Measurements from ENCODE around the gene KNDC1. TPM values are rescaled to one million over a fixed set of nuclear protein-coding genes. Genes with fewer than 3 reads are reported as not detected.
"Not testable (repeated sequence)": the region's sequence is repeated elsewhere in the genome, so short reads cannot be mapped to it uniquely, and the experiment has no call there.

Gene KNDC1, protein sequence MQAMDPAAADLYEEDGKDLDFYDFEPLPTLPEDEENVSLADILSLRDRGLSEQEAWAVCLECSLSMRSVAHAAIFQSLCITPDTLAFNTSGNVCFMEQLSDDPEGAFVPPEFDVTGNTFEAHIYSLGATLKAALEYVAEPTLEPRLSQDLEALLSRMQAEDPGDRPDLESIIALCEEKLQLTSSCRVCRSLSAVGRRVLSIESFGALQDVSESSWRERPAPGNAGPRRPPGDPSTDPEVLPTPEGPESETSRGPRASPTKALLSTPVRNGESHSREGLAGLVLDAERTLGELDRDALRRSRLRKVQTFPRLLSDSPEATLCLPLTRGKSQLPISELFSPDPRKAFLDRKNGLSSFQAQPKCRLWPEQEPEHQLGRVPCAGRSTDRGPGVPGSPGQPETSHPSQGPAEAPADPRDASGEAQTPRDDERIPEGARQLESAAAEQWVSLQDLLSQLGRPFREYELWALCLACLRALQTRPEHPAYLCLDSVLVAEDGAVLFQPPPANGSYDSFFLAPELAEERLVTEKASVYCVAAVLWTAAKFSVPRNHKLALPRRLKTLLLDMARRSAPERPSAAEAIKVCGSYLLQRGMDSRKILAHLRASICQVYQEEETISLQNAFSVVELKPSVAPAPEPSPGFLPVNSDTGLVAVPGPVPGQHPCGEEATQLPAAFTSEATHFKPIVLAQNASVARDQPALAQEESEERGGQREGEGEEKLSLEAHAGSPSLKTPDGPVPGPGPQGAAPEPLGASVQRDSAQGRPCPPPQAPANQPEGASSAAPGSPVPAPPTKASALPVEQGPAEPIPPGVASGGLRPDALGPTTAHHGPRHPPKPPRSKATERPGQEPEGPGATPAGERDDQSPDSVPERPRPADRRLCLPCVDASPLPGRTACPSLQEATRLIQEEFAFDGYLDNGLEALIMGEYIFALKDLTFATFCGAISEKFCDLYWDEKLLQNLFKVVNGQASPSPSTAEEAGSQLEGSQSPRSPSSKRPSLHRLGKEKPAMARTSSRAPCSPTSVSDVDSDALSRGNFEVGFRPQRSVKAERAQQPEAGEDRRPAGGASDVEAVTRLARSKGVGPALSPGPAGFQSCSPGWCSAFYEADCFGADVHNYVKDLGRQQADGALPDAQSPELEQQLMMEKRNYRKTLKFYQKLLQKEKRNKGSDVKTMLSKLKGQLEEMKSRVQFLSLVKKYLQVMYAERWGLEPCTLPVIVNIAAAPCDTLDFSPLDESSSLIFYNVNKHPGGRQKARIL (N-terminal part only)
- total RNA-seq: not detected in 2 replicates
- long read RNA-seq: 0 reads

- TF ChIP-seq CTCF (IDR thresholded peaks at IDR 0.05): no peak
- H3K36me3 Mint-ChIP-seq (ENCODE audit: unreplicated experiment): no peaks in the 10 kb centered on the region
- peaks cover 15% of the 10 kb centered on the region for H3K27me3 Mint-ChIP-seq (ENCODE audit: unreplicated experiment)
- H3K9me3 Mint-ChIP-seq (ENCODE audit: unreplicated experiment): no peaks in the 10 kb centered on the region
- H3K27ac Mint-ChIP-seq (ENCODE audit: unreplicated experiment): no peak within 1 kb of the TSS
- DNase-seq (ENCODE audit: extremely low spot score, unreplicated experiment): no peak
- no peaks in the 10 kb centered on the region for H3K4me1 Mint-ChIP-seq (ENCODE audit: unreplicated experiment)
- H3K4me3 Mint-ChIP-seq (ENCODE audit: unreplicated experiment): no peak within 1 kb of the TSS
These were observed at the start of gene KNDC1 for GRCh38 chr10:133159950-133160825. TSS of gene KNDC1 (plus strand) at chr10:133160219. CDS start at chr10:133160468, 249 bp downstream.

DNA sequence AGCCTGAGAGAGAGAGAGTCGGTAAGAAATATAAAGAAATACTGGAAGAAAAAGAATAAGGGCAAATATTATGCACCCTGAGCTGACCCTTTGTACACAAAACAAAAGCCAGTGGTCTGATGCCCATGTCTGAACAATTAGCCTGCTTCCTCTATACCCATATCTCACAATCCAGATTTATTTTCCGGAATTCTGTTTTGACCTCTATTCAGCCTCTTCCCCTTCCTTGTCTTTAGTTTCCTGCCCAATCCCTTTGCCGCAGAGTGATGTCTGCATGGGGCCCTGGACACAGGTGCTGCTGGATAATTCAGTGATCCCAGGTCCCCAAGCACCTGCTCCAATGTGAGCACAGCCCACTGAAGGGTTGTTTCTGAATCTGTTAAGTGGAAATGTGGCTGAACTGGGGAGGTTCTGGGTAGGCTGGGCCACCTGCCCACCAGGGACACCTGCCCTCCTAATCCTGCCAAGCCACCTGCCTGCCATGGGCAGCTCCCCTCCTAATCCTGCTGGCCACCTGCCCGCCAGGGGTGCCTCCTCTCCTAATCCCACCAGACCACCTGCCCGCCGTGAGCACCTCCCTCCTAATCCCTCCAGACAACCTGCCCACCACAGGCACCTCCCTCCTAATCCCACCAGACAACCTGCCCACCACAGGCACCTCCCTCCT lies 49.3 kb upstream of the KNDC1 start:
- no peak overlapping the region for H3K4me3 Mint-ChIP-seq (ENCODE audit: unreplicated experiment)
- no peaks in the 10 kb centered on the region for H3K36me3 Mint-ChIP-seq (ENCODE audit: unreplicated experiment)
- no peak overlapping the region for H3K27ac Mint-ChIP-seq (ENCODE audit: unreplicated experiment)
- H3K27me3 Mint-ChIP-seq (ENCODE audit: unreplicated experiment): no peaks in the 10 kb centered on the region
- no peak for DNase-seq (ENCODE audit: extremely low spot score, unreplicated experiment)
- no peak for TF ChIP-seq CTCF (IDR thresholded peaks at IDR 0.05)
- H3K4me1 Mint-ChIP-seq (ENCODE audit: unreplicated experiment): no peaks in the 10 kb centered on the region
- H3K9me3 Mint-ChIP-seq (ENCODE audit: unreplicated experiment): peaks cover 26% of the 10 kb centered on the region

- peaks cover 26% of the 10 kb centered on the region for H3K9me3 Mint-ChIP-seq (ENCODE audit: unreplicated experiment)
- H3K4me1 Mint-ChIP-seq (ENCODE audit: unreplicated experiment); H3K27me3 Mint-ChIP-seq (ENCODE audit: unreplicated experiment); H3K4me3 Mint-ChIP-seq (ENCODE audit: unreplicated experiment); H3K27ac Mint-ChIP-seq (ENCODE audit: unreplicated experiment); DNase-seq (ENCODE audit: extremely low spot score, unreplicated experiment); H3K36me3 Mint-ChIP-seq (ENCODE audit: unreplicated experiment): not testable (repeated sequence)
These were observed 48.4 kb upstream of the KNDC1 start for GRCh38 chr10:133111640-133112039.

- H3K4me3 Mint-ChIP-seq (ENCODE audit: unreplicated experiment): no peak overlapping the region
- no peaks in the 10 kb centered on the region for H3K4me1 Mint-ChIP-seq (ENCODE audit: unreplicated experiment)
These were observed 46.7 kb upstream of the KNDC1 start for GRCh38 chr10:133113146-133113830.

More at GRCh38 chr10:133113146-133113830, 46.7 kb upstream of the KNDC1 start:
- no peaks in the 10 kb centered on the region for H3K27me3 Mint-ChIP-seq (ENCODE audit: unreplicated experiment)
- no peaks in the 10 kb centered on the region for H3K36me3 Mint-ChIP-seq (ENCODE audit: unreplicated experiment)
- peaks cover 16% of the 10 kb centered on the region for H3K9me3 Mint-ChIP-seq (ENCODE audit: unreplicated experiment)
- H3K27ac Mint-ChIP-seq (ENCODE audit: unreplicated experiment): no peak overlapping the region
- DNase-seq (ENCODE audit: extremely low spot score, unreplicated experiment): no peak
- no peak for TF ChIP-seq CTCF (IDR thresholded peaks at IDR 0.05)

All from osteocyte (in vitro differentiated cells).